T-cell (primary cell): ENCODE measurements around the gene FAM50A. TPM values are rescaled to one million over a fixed set of nuclear protein-coding genes. Genes with fewer than 3 reads are reported as not detected.

Source experiments
- ATAC-seq, 4 experiments: fragments of 200-7000 bp in 3 of 4; fragments of 150-1000 bp in 1 of 4; cut with Tn5 transposase; replicated peaks in 1 of 4; 1 replicate in 3 of 4; 2 replicates in 1 of 4; pipeline ENCODE4 v1.10.0; 2021; ENCODE audit warnings: moderate library complexity in 3 of 4, mild to moderate bottlenecking in 2 of 4, moderate number of reproducible peaks in 1 of 4
- CTCF ChIA-PET, 2 donors: fragments of 300-600 bp; sonication (Branson Sonifier 250); formaldehyde crosslinking; loops; one replicate each; lab custom pipeline; 2022; ENCODE audit warnings: antibody characterized with exemption in 2 of 2; lab: Charles Lee
- POLR2A ChIA-PET, 2 donors: fragments of 300-600 bp; sonication (Branson Sonifier 250); formaldehyde crosslinking; loops; one replicate each; lab custom pipeline; 2022; ENCODE audit warnings: antibody characterized with exemption in 2 of 2; lab: Charles Lee
- DNase-seq, 35 experiments: peaks; one replicate each; pipeline versions ENCODE4 v3.0.0 to v3.0.0-alpha.2; 2013 to 2023
- H3K27ac ChIP-seq: one replicate; pipeline ENCODE4 v1.5.1; 2013; ENCODE audit warnings: low read length
- H3K27me3 ChIP-seq, 2 experiments: replicated peaks in 1 of 2; 1 replicate in 1 of 2; 2 replicates in 1 of 2; pipeline versions ENCODE4 v1.6.1 to v1.7.0; 2013; ENCODE audit warnings: low read length in 1 of 2, mixed read lengths in 1 of 2; ENCODE audit not compliant: control insufficient read depth in 2 of 2, insufficient read depth in 2 of 2; ENCODE audit errors: extremely low read depth in 1 of 2
- H3K36me3 ChIP-seq, 2 donors: 1 replicate in 1 of 2; 2 replicates in 1 of 2; pipeline versions ENCODE4 v1.6.1 to v1.7.0; 2013; ENCODE audit warnings: low read length in 1 of 2; ENCODE audit not compliant: control insufficient read depth in 2 of 2, insufficient read depth in 1 of 2; ENCODE audit errors: extremely low read depth in 1 of 2
- H3K4me1 ChIP-seq, 2 experiments: 1 replicate in 1 of 2; 2 replicates in 1 of 2; pipeline versions ENCODE4 v1.6.1 to v1.7.0; 2013; ENCODE audit warnings: low read length in 2 of 2, mixed read lengths in 1 of 2; ENCODE audit not compliant: insufficient read depth in 2 of 2, control insufficient read depth in 1 of 2; ENCODE audit errors: extremely low read depth in 1 of 2
- H3K4me3 ChIP-seq, 2 donors: 1 replicate in 1 of 2; 2 replicates in 1 of 2; pipeline versions ENCODE4 v1.5.1 to v1.7.0; 2013; ENCODE audit warnings: mild to moderate bottlenecking in 2 of 2, low read length in 1 of 2, moderate library complexity in 1 of 2; ENCODE audit not compliant: control insufficient read depth in 1 of 2; ENCODE audit errors: extremely low read depth in 1 of 2
- H3K9me3 ChIP-seq: 2 replicates; pipeline ENCODE4 v1.7.0; 2013
- H3K27ac Mint-ChIP-seq, 2 donors: one replicate each; pipeline ENCODE4 v1.8.0; 2020 to 2021; ENCODE audit warnings: mild to moderate bottlenecking in 2 of 2, mixed read lengths in 2 of 2
- H3K27me3 Mint-ChIP-seq, 2 donors: one replicate each; pipeline ENCODE4 v1.8.0; 2021 to 2022; ENCODE audit warnings: mixed read lengths in 2 of 2
- H3K36me3 Mint-ChIP-seq: one replicate; pipeline ENCODE4 v1.8.0; 2021; ENCODE audit warnings: mixed read lengths
- H3K4me1 Mint-ChIP-seq, 3 donors: one replicate each; pipeline ENCODE4 v1.8.0; 2020 to 2022; ENCODE audit warnings: mixed read lengths in 3 of 3, mild to moderate bottlenecking in 1 of 3
- H3K4me3 Mint-ChIP-seq, 3 donors: one replicate each; pipeline ENCODE4 v1.8.0; 2020 to 2022; ENCODE audit warnings: mild to moderate bottlenecking in 3 of 3, mixed read lengths in 3 of 3, moderate library complexity in 3 of 3
- H3K9me3 Mint-ChIP-seq, 3 donors: one replicate each; pipeline ENCODE4 v1.8.0; 2020 to 2022; ENCODE audit warnings: mixed read lengths in 3 of 3
- WGBS: methylation state at CpG from one replicate; pipeline ENCODE4 v1.1.5; 2013; ENCODE audit warnings: missing lambda C conversion rate; ENCODE audit not compliant: insufficient coverage; 5-methylcytosine and 5-hydroxymethylcytosine counted together
- total RNA-seq, 35 experiments: library from RNA in 6 of 35; stranded (reverse) in 6 of 35; fragments of 120-200 nt in 1 of 35; gene quantifications; one replicate each; pipeline versions ENCODE4 v1.2.1 to v1.2.4 and lab custom pipeline; 2013 to 2026

Gene FAM50A
- total RNA-seq, 5 donors from 2014 or later (not counting 1 experiment from before 2014, with no cell fraction given), result 34.9 to 60.5 (median 51.9) TPM

DNA sequence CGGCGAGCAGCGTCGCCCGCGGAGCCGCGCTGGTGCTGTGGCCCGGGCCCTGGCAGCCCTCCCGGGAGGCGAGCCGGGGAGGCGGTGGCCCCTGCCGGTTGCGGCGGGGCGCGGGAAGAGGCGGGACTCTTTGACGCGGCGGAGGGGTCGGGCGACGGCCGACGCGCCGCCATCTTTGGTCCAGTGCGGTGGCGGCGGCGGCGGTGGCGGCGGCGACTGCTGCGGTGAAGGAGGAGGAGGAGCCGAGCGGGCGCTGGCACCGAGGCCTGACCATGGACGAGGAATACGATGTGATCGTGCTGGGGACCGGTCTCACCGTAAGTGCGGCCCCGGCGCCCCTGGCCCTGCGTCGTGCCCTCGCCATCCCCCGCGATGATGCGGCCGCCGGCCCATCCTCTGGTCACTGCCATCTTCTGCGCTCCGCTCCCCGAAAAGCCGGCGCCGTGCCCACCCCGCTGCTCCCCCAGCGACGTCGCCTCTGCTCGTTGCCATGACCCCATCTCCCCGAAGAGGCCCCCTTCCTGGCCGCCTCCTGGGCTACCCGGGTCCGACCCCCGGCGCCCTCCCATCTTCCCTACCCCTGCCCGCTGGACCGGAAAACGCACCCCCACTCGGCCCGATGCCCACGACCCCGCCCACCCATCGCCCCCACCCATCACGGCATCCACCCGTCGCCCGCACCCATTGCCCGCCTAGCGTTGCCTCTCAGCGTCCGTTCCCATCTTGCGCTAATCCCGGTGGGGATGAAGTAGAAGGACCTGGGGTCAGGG, 6.8 kb upstream of the FAM50A start, which contains the start of gene GDI1:
Gene GDI1 (plus strand): TSS at position 172 of the 770 bp plus-strand sequence. CDS start 101 bp downstream, at position 273.
- H3K27me3 ChIP-seq, result no peaks in the 10 kb centered on the region
- ATAC-seq, result peak; percentile 60 to 71 (median 66)
- POLR2A ChIA-PET, result interaction anchor here in 1 of 2 donors (0.6 kb wide), 1 partner anchor 1104 kb away, joined by 3 read pairs; no protein-coding TSS in a partner anchor
- peaks cover 0 to 44% of the 10 kb centered on the region in 2 experiments for H3K4me1 ChIP-seq
- peak in 27 of 35 experiments; percentile 20 to 76 (median 37) for DNase-seq
- peaks cover 0 to 34% of the 10 kb centered on the region in 2 donors for H3K36me3 ChIP-seq
- H3K4me1 Mint-ChIP-seq, result peaks cover 23 to 35% (median 25%) of the 10 kb centered on the region in 3 donors
- WGBS, result under 1% methylated on average over 30 of the region's 93 CpGs
- CTCF ChIA-PET, result no interaction called here
- H3K27me3 Mint-ChIP-seq, result peaks cover 0 to 4% of the 10 kb centered on the region in 2 donors
- no peaks in the 10 kb centered on the region for H3K9me3 ChIP-seq
- peak within 1 kb of the TSS; percentile 73 for H3K27ac ChIP-seq
- peak within 1 kb of the TSS; percentile 81 to 85 (median 81) for H3K4me3 Mint-ChIP-seq
- H3K36me3 Mint-ChIP-seq, result peaks cover 8% of the 10 kb centered on the region
- no peaks in the 10 kb centered on the region for H3K9me3 Mint-ChIP-seq
- H3K27ac Mint-ChIP-seq, result peak within 1 kb of the TSS; percentile 87 to 90
- H3K4me3 ChIP-seq, result peak within 1 kb of the TSS; percentile 50 to 59

DNA sequence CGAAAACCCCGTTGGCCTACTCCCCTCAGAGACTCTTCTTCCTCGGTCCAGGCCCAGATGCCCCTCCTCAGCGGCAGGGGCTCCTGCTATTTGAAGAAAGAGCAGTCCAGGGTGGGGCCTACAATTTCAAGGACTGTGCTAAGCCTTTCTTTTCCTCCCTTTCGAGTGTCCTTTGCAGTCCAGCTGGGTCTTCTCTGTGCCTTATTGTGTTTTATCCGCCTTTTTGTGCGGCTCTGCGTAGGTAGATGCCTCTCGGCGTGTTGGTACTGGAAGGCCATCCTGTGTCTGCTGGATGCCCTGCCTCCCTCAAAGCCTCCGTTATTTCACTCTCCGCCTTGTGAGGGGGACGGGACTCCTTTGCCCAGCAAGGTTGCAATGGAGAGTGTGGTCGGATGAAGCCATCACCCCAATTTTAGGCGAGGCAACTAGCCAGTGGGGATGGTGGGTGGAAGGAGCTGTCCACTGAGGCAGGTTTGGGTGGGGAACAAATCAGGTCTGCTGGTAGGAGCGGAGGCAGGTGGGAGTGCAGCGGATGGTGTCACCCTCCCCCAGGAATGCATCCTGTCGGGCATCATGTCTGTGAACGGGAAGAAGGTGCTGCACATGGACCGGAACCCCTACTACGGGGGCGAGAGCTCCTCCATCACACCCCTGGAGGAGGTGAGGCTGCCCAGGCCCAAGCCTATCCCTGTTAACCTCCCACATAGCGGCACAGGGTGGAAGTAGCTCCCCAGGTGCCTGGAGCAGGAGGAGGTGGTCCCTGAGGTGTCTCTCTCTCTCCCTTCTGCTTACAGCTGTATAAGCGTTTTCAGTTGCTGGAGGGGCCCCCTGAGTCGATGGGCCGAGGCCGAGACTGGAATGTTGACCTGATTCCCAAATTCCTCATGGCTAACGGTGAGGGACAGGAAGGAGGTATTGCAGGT, 5.7 kb upstream of the FAM50A start:
- Mint-ChIP-seq H3K4me3 (peak overlapping the region; percentile 81 to 85 (median 81)), H3K4me1 (peaks cover 25 to 38% (median 25%) of the 10 kb centered on the region in 3 donors), H3K36me3 (peaks cover 7% of the 10 kb centered on the region), H3K9me3 (no peaks in the 10 kb centered on the region), H3K27me3 (peaks cover 0 to under 1% of the 10 kb centered on the region in 2 donors), H3K27ac (peak overlapping the region; percentile 78 to 87)
- POLR2A ChIA-PET, result interaction anchor here in 1 of 2 donors (0.5 kb wide), 1 partner anchor 49 kb away, joined by 3 read pairs; no protein-coding TSS in a partner anchor
- peak overlapping the region; percentile 50 to 59 for H3K4me3 ChIP-seq
- peaks cover 0 to 49% of the 10 kb centered on the region in 2 experiments for H3K4me1 ChIP-seq
- H3K27me3 ChIP-seq, result no peaks in the 10 kb centered on the region
- H3K9me3 ChIP-seq, result no peaks in the 10 kb centered on the region
- CTCF ChIA-PET, result no interaction called here
- no peak for ATAC-seq
- peaks cover 0 to 33% of the 10 kb centered on the region in 2 donors for H3K36me3 ChIP-seq
- WGBS, result 27% methylated on average over 2 of the region's 28 CpGs
- DNase-seq, result no peak
- H3K27ac ChIP-seq, result peak overlapping the region; percentile 38

DNA sequence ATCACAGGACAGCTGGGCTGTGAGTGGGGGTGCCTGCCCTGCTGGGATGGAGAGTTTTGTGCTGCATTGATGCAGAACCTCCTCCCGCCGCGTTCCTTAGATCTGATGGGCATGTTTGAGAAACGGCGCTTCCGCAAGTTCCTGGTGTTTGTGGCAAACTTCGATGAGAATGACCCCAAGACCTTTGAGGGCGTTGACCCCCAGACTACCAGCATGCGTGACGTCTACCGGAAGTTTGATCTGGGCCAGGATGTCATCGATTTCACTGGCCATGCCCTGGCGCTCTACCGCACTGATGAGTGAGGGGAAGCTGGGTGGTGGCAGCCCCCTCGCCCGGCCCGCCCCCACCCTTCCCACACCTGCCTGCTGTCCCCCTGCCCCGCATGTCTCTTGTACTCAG, 4.1 kb upstream of the FAM50A start:
- ChIA-PET CTCF (no interaction called here), POLR2A (no interaction called here)
- Histone ChIP-seq H3K27ac (no peak overlapping the region), H3K4me1 (peaks cover 0 to 59% of the 10 kb centered on the region in 2 experiments), H3K36me3 (peaks cover 0 to 29% of the 10 kb centered on the region in 2 donors), H3K9me3 (no peaks in the 10 kb centered on the region), H3K4me3 (no peak overlapping the region), H3K27me3 (no peaks in the 10 kb centered on the region)
- H3K9me3 Mint-ChIP-seq, result no peaks in the 10 kb centered on the region
- ATAC-seq (no peak), DNase-seq (no peak)
- H3K36me3 Mint-ChIP-seq, result peaks cover 3% of the 10 kb centered on the region
- H3K4me1 Mint-ChIP-seq, result peaks cover 28 to 43% (median 30%) of the 10 kb centered on the region in 3 donors
- WGBS, result 98% methylated on average over 8 of the region's 18 CpGs
- no peak overlapping the region for H3K4me3 Mint-ChIP-seq
- H3K27ac Mint-ChIP-seq, result peak overlapping the region in 1 of 2 donors; percentile 66
- no peaks in the 10 kb centered on the region for H3K27me3 Mint-ChIP-seq

DNA sequence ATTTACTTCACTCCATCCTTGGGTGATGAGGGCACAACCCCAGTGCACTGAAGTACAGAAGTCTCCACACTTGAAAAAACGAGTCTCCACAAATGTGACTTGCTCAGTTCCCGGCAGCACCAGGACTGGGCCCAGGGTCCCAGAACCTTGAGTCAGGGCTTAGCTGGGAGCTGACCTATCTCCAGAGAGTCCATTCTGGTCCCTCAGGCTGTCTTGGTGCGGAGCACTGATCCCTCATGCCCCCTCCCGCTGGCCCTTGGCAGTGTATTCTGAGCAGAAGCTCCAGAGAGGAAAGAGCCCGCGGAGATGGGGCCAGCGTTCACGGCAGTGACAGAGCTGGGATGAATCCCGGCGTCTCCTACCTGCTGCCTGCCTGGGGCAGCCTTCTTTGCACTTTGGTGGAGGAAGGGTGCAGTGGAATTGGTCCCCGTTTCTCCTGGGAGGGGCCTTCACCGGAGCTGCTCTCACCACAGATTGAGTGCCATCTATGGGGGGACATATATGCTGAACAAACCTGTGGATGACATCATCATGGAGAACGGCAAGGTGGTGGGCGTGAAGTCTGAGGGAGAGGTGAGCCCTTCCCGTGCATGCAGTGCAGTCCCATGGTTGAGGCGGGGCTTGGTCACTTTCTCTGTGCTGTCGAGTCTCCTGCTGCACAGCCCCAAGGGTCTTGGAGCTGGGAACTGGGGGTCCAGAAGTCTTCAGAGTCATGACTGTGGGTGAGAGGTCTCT, 3.2 kb upstream of the FAM50A start:
- peaks cover 0 to 68% of the 10 kb centered on the region in 2 experiments for H3K4me1 ChIP-seq
- WGBS, result 90% methylated on average over 4 of the region's 17 CpGs
- Mint-ChIP-seq H3K27ac (peak overlapping the region; percentile 39 to 66), H3K36me3 (peaks cover 3% of the 10 kb centered on the region), H3K4me1 (peaks cover 28 to 45% (median 30%) of the 10 kb centered on the region in 3 donors), H3K9me3 (no peaks in the 10 kb centered on the region), H3K27me3 (no peaks in the 10 kb centered on the region), H3K4me3 (peak overlapping the region in 1 of 3 donors; percentile 17)
- POLR2A ChIA-PET, result no interaction called here
- no peak overlapping the region for H3K4me3 ChIP-seq
- peaks cover 0 to 23% of the 10 kb centered on the region in 2 donors for H3K36me3 ChIP-seq
- H3K27me3 ChIP-seq, result no peaks in the 10 kb centered on the region
- H3K9me3 ChIP-seq, result no peaks in the 10 kb centered on the region
- ATAC-seq, result no peak
- no peak overlapping the region for H3K27ac ChIP-seq
- no peak for DNase-seq
- CTCF ChIA-PET, result interaction anchor here in 1 of 2 donors (0.6 kb wide), 1 partner anchor 42 kb away, joined by 4 read pairs; no protein-coding TSS in a partner anchor

DNA sequence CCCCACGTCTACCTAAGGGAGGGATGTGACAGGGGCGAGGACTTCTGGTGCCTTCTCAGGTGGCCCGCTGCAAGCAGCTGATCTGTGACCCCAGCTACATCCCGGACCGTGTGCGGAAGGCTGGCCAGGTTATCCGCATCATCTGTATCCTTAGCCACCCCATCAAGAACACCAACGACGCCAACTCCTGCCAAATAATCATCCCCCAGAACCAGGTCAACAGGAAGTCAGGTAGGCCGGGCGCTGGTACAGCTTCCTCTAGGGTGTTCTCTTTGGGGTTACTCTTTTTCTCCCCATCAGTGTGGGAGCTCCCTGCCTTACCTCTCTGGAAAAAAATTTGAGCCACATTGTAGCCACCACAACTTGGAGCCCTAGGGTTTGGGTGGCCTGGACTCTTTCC, 2.4 kb upstream of the FAM50A start:
- Mint-ChIP-seq H3K27me3 (no peaks in the 10 kb centered on the region), H3K4me3 (no peak overlapping the region), H3K4me1 (peaks cover 23 to 44% (median 26%) of the 10 kb centered on the region in 3 donors), H3K27ac (peak overlapping the region; percentile 72 to 79), H3K36me3 (no peaks in the 10 kb centered on the region), H3K9me3 (no peaks in the 10 kb centered on the region)
- Histone ChIP-seq H3K27ac (peak overlapping the region; percentile 12), H3K27me3 (no peaks in the 10 kb centered on the region), H3K9me3 (no peaks in the 10 kb centered on the region), H3K4me1 (peaks cover 0 to 62% of the 10 kb centered on the region in 2 experiments), H3K4me3 (no peak overlapping the region), H3K36me3 (peaks cover 0 to 23% of the 10 kb centered on the region in 2 donors)
- ChIA-PET POLR2A (no interaction called here), CTCF (no interaction called here)
- ATAC-seq, result no peak
- DNase-seq, result peak in 1 of 35 experiments; percentile 29
- 20% methylated on average over 1 of the region's 11 CpGs for WGBS
